Nephron (organoid): Measurements from ENCODE around the gene SUCLG2.
A peak's percentile ranks its signal among the peaks of the same experiment; 100 is the strongest.

Experiments used
- H3K27ac Mint-ChIP-seq, 3 experiments: 2 replicates each; pipeline ENCODE4 v1.8.0; 2020; ENCODE audit warnings: mixed read lengths in 3 of 3, mild to moderate bottlenecking in 2 of 3, moderate library complexity in 1 of 3
- H3K27me3 Mint-ChIP-seq: 2 replicates; pipeline ENCODE4 v1.8.0; 2021; ENCODE audit warnings: low read depth, mild to moderate bottlenecking, moderate library complexity, mixed read lengths
- H3K36me3 Mint-ChIP-seq: 2 replicates; pipeline ENCODE4 v1.8.0; 2020; ENCODE audit warnings: low read depth, mixed read lengths
- H3K4me1 Mint-ChIP-seq: 2 replicates; pipeline ENCODE4 v1.8.0; 2020; ENCODE audit warnings: mixed read lengths
- H3K4me3 Mint-ChIP-seq, 3 experiments: 2 replicates each; pipeline ENCODE4 v1.8.0; 2020; ENCODE audit warnings: mild to moderate bottlenecking in 3 of 3, mixed read lengths in 3 of 3, moderate library complexity in 2 of 3
- H3K9me3 Mint-ChIP-seq: 2 replicates; pipeline ENCODE4 v1.8.0; 2020; ENCODE audit warnings: mixed read lengths
- TF ChIP-seq, protein P1 (sequence below), 3 experiments: fragments of 200-600 bp; sonication (generic); IDR thresholded peaks; one replicate each; pipeline ENCODE4 v1.5.0; 2021; ENCODE audit warnings: antibody characterized with exemption in 3 of 3; ENCODE audit not compliant: unreplicated experiment in 3 of 3

The SUCLG2 gene

DNA sequence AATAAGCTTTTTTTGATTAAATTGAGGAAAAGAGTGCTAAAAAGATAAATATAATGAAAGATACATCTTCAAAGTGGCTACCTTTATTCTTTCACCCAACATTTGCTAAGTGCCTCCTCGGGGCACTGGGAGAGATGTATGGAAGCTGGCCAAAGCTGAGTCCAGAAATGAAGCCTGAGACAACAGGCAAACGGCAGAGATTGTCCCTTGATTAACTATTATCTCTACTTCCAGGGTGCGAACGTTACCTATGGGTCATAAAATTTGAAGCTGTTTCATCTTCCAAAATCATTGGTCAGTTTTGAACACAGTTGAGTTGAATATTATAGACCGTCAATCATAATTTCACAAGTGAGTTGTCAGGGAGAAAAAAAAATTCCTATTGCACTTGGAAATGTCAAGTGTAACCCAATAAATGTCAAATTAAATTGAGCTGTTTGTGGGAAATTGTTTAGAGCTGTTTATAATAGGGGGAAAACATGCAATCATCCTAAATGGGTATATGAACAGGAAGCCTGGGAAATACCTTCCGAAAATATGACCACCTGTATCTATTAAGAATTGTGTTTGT, 73.9 kb downstream of the SUCLG2 start:
- H3K27me3 Mint-ChIP-seq, result no peaks in the 10 kb centered on the region
- peaks cover 3% of the 10 kb centered on the region for H3K36me3 Mint-ChIP-seq
- no peak overlapping the region for H3K4me3 Mint-ChIP-seq
- TF ChIP-seq, protein P1, sequence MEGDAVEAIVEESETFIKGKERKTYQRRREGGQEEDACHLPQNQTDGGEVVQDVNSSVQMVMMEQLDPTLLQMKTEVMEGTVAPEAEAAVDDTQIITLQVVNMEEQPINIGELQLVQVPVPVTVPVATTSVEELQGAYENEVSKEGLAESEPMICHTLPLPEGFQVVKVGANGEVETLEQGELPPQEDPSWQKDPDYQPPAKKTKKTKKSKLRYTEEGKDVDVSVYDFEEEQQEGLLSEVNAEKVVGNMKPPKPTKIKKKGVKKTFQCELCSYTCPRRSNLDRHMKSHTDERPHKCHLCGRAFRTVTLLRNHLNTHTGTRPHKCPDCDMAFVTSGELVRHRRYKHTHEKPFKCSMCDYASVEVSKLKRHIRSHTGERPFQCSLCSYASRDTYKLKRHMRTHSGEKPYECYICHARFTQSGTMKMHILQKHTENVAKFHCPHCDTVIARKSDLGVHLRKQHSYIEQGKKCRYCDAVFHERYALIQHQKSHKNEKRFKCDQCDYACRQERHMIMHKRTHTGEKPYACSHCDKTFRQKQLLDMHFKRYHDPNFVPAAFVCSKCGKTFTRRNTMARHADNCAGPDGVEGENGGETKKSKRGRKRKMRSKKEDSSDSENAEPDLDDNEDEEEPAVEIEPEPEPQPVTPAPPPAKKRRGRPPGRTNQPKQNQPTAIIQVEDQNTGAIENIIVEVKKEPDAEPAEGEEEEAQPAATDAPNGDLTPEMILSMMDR (IDR thresholded peaks at IDR 0.05; ENCODE audit: unreplicated experiment in 3 of 3), result no peak
- H3K9me3 Mint-ChIP-seq, result no peaks in the 10 kb centered on the region
- H3K27ac Mint-ChIP-seq, result no peak overlapping the region
- peaks cover 4% of the 10 kb centered on the region for H3K4me1 Mint-ChIP-seq

DNA sequence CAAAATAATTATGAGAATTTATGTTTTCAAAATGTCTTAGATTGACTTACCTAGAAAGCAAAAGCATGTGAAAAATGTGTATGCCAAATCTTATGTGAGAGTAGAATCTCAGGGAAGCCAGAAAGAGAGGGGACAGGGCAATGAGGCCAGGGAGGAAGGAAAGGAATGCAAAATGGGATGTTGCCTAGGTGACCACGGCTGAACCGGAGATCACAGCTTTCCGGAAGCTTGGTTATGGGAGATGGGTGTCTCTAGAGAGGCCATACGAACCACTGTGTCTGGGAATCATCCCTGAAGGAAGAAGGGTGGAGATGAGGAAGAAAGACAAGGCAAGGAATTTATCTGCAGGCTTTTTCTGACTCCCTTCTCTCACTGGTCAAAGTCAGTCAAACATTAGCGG, 76.0 kb downstream of the SUCLG2 start:
- no peaks in the 10 kb centered on the region for H3K27me3 Mint-ChIP-seq
- H3K27ac Mint-ChIP-seq, result peak overlapping the region in 1 of 3 experiments; percentile 2
- H3K4me3 Mint-ChIP-seq, result no peak overlapping the region
- peaks cover 4% of the 10 kb centered on the region for H3K4me1 Mint-ChIP-seq
- TF ChIP-seq, protein P1 (IDR thresholded peaks at IDR 0.05; ENCODE audit: unreplicated experiment in 3 of 3), result no peak
- peaks cover 8% of the 10 kb centered on the region for H3K36me3 Mint-ChIP-seq
- H3K9me3 Mint-ChIP-seq, result peaks cover 3% of the 10 kb centered on the region

DNA sequence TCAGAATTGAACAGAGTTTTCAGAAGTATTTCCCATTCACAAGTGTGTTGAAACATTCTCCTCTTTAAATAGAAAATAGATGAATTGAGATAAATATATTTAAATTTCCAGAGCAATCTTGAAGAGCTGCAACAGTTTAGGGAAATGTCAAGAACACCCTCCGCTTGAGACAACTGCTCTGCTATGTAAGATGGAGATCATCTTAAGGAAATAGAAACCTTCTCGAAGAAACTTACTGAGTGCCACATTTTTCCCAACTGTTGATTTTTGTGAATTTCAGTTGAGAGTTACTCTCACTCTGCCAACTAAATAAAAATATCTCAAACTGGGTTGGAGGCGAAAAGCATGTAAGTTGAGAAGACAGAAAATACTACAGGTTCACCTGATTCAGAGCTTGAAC, 78.0 kb downstream of the SUCLG2 start:
- TF ChIP-seq, protein P1 (IDR thresholded peaks at IDR 0.05; ENCODE audit: unreplicated experiment in 3 of 3), result no peak
- Mint-ChIP-seq H3K36me3 (peaks cover 24% of the 10 kb centered on the region), H3K9me3 (peaks cover 6% of the 10 kb centered on the region), H3K27ac (no peak overlapping the region), H3K4me1 (peaks cover 4% of the 10 kb centered on the region), H3K27me3 (no peaks in the 10 kb centered on the region), H3K4me3 (no peak overlapping the region)

DNA sequence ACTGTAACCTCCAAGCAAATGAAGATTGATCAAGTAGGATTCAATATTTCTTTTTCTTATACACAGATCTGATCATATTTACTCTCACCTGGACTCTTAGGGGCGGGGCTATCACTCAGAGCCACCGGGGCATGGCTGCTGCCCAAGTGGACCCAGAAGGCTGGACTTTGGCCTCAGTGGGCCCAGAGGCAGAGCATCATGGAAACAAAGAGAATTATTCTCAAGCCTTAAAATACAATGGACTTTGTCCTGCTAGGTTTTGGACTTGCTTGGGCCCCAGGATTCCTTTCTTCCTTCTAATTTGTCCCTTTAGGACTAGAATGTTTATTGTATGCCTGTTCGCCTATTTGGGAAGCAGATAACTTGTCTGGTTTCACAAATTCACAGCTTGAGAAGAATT, 85.1 kb downstream of the SUCLG2 start:
- peaks cover 6% of the 10 kb centered on the region for H3K9me3 Mint-ChIP-seq
- TF ChIP-seq, protein P1 (IDR thresholded peaks at IDR 0.05; ENCODE audit: unreplicated experiment in 3 of 3), result no peak
- no peaks in the 10 kb centered on the region for H3K27me3 Mint-ChIP-seq
- H3K4me1 Mint-ChIP-seq, result no peaks in the 10 kb centered on the region
- H3K4me3 Mint-ChIP-seq, result no peak overlapping the region
- no peak overlapping the region for H3K27ac Mint-ChIP-seq
- peaks cover 39% of the 10 kb centered on the region for H3K36me3 Mint-ChIP-seq

DNA sequence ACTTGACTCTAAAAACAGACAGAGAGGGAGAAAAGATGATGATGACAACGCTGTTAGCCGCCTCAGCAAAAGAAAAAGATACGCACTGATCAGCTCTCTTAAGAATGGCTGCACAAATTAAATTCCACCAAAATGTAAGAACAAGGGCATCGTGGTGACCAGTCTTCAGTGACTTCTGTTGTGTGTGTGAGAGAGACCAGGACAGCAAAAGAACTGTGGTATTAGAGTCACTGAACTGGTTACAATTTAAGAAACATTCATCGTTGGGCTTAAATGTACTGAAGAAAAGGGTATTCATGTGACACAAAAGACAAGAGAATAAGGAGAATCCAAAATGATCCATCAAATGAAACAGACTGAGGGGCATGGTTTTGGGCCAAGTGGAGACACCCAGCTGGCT, 86.5 kb downstream of the SUCLG2 start:
- Mint-ChIP-seq H3K9me3 (peaks cover 3% of the 10 kb centered on the region), H3K27me3 (no peaks in the 10 kb centered on the region), H3K4me3 (no peak overlapping the region), H3K4me1 (no peaks in the 10 kb centered on the region), H3K27ac (no peak overlapping the region), H3K36me3 (peaks cover 33% of the 10 kb centered on the region)
- TF ChIP-seq, protein P1 (IDR thresholded peaks at IDR 0.05; ENCODE audit: unreplicated experiment in 3 of 3), result no peak

DNA sequence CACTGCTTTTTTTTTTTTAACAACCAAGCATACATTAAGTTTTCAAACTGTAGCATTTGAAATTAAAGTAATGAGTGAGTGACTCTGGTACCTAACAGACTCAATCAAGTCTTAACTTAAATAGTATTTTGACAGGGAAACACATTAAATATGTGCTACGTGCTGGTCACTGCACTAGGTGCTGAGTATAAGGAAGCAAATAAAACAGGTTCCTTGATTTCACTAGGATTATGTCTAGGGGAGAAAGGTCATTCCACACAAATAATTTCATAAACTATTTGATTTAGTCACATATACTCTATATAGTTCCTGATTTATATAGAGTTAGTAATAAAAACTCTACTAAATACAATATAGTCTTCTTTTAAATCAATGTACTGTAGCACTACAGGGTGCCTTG, 89.4 kb downstream of the SUCLG2 start:
- Mint-ChIP-seq H3K9me3 (no peaks in the 10 kb centered on the region), H3K36me3 (peaks cover 10% of the 10 kb centered on the region), H3K4me1 (no peaks in the 10 kb centered on the region), H3K4me3 (no peak overlapping the region), H3K27me3 (no peaks in the 10 kb centered on the region), H3K27ac (no peak overlapping the region)
- TF ChIP-seq, protein P1 (IDR thresholded peaks at IDR 0.05; ENCODE audit: unreplicated experiment in 3 of 3), result no peak
